Adrenal gland (tissue), 5 donors: ENCODE results near the gene ARHGAP26.

Experiments used
- CTCF ChIP-seq, 6 experiments: fragments of 450-650 bp in 4 of 6; fragments of 200-600 bp in 2 of 6; sonication (generic) in 1 of 6; IDR thresholded peaks; 1 replicate in 5 of 6; 2 replicates in 1 of 6; pipeline versions ENCODE4 v1.5.1 to v1.8.0; 2016 to 2021; ENCODE audit warnings: antibody characterized with exemption in 6 of 6, mild to moderate bottlenecking in 2 of 6, moderate library complexity in 1 of 6
- POLR2A ChIP-seq, 2 donors: fragments of 450-650 bp; IDR thresholded peaks; one replicate each; pipeline ENCODE4 v1.6.1; 2017; ENCODE audit warnings: antibody characterized with exemption in 2 of 2, mild to moderate bottlenecking in 2 of 2, moderate library complexity in 1 of 2
- donor health status: DM: no; HTN: no; CAD: no.

GRCh38 chr5:142811866-142812557 lies 41.8 kb downstream of the ARHGAP26 start:
- TF ChIP-seq CTCF (IDR thresholded peaks at IDR 0.05) (no peak), POLR2A (IDR thresholded peaks at IDR 0.05) (no peak)
